ENCODE results near the gene IGFBP5.

IGFBP5 gene

GRCh38 chr2:216670266-216671080 lies 24.9 kb downstream of the IGFBP5 start:
- H3K4me1 ChIP-seq (ENCODE audit: control insufficient read depth, insufficient read depth, low read length) = peaks cover 9% of the 10 kb centered on the region
- H3K9me3 ChIP-seq (ENCODE audit: control insufficient read depth, low read length) = no peaks in the 10 kb centered on the region
- H3K27me3 ChIP-seq (ENCODE audit: control insufficient read depth, insufficient read depth, low read length, poor library complexity, severe bottlenecking) = no peaks in the 10 kb centered on the region
- H3K27ac ChIP-seq (ENCODE audit: insufficient read depth, low read depth, low read length, poor library complexity, severe bottlenecking) = no peak overlapping the region
- peaks cover 8% of the 10 kb centered on the region for H3K36me3 ChIP-seq (ENCODE audit: control insufficient read depth, insufficient read depth, low read length)
- H3K4me3 ChIP-seq (ENCODE audit: insufficient read depth, low read depth, low read length) = no peak overlapping the region
- 92 to 93% methylated on average over 17 of the region's 17 CpGs for WGBS, 2 experiments

- Histone ChIP-seq H3K27me3 (ENCODE audit: control insufficient read depth, insufficient read depth, low read length, poor library complexity, severe bottlenecking) (no peaks in the 10 kb centered on the region), H3K4me3 (ENCODE audit: insufficient read depth, low read depth, low read length) (no peak overlapping the region), H3K27ac (ENCODE audit: insufficient read depth, low read depth, low read length, poor library complexity, severe bottlenecking) (no peak overlapping the region), H3K9me3 (ENCODE audit: control insufficient read depth, low read length) (no peaks in the 10 kb centered on the region), H3K4me1 (ENCODE audit: control insufficient read depth, insufficient read depth, low read length) (peaks cover 15% of the 10 kb centered on the region), H3K36me3 (ENCODE audit: control insufficient read depth, insufficient read depth, low read length) (peaks cover 26% of the 10 kb centered on the region)
- 28 to 29% methylated on average over 9 of the region's 9 CpGs for WGBS, 2 experiments
Observed at GRCh38 chr2:216666461-216667233, 28.7 kb downstream of the IGFBP5 start.

GRCh38 chr2:216665717-216666116 lies 29.6 kb downstream of the IGFBP5 start:
- no peak overlapping the region for H3K27ac ChIP-seq (ENCODE audit: insufficient read depth, low read depth, low read length, poor library complexity, severe bottlenecking)

GRCh38 chr2:216665242-216665641 lies 30.1 kb downstream of the IGFBP5 start:
- Histone ChIP-seq H3K4me3 (ENCODE audit: insufficient read depth, low read depth, low read length) (no peak overlapping the region), H3K27ac (ENCODE audit: insufficient read depth, low read depth, low read length, poor library complexity, severe bottlenecking) (no peak overlapping the region), H3K36me3 (ENCODE audit: control insufficient read depth, insufficient read depth, low read length) (peaks cover 40% of the 10 kb centered on the region), H3K27me3 (ENCODE audit: control insufficient read depth, insufficient read depth, low read length, poor library complexity, severe bottlenecking) (no peaks in the 10 kb centered on the region), H3K9me3 (ENCODE audit: control insufficient read depth, low read length) (no peaks in the 10 kb centered on the region), H3K4me1 (ENCODE audit: control insufficient read depth, insufficient read depth, low read length) (peaks cover 15% of the 10 kb centered on the region)
- WGBS, 2 experiments = 85 to 88% methylated on average over 7 of the region's 7 CpGs

More at GRCh38 chr2:216665717-216666116, 29.6 kb downstream of the IGFBP5 start:
- peaks cover 15% of the 10 kb centered on the region for H3K4me1 ChIP-seq (ENCODE audit: control insufficient read depth, insufficient read depth, low read length)
- H3K9me3 ChIP-seq (ENCODE audit: control insufficient read depth, low read length) = no peaks in the 10 kb centered on the region
- 15% methylated on average over 12 of the region's 12 CpGs for WGBS, 2 experiments
- H3K36me3 ChIP-seq (ENCODE audit: control insufficient read depth, insufficient read depth, low read length) = peaks cover 35% of the 10 kb centered on the region
- no peaks in the 10 kb centered on the region for H3K27me3 ChIP-seq (ENCODE audit: control insufficient read depth, insufficient read depth, low read length, poor library complexity, severe bottlenecking)
- H3K4me3 ChIP-seq (ENCODE audit: insufficient read depth, low read depth, low read length) = no peak overlapping the region

GRCh38 chr2:216664593-216665034 lies 30.7 kb downstream of the IGFBP5 start:
- no peaks in the 10 kb centered on the region for H3K9me3 ChIP-seq (ENCODE audit: control insufficient read depth, low read length)
- H3K4me3 ChIP-seq (ENCODE audit: insufficient read depth, low read depth, low read length) = no peak overlapping the region
- no peak overlapping the region for H3K27ac ChIP-seq (ENCODE audit: insufficient read depth, low read depth, low read length, poor library complexity, severe bottlenecking)
- H3K36me3 ChIP-seq (ENCODE audit: control insufficient read depth, insufficient read depth, low read length) = peaks cover 45% of the 10 kb centered on the region
- peaks cover 15% of the 10 kb centered on the region for H3K4me1 ChIP-seq (ENCODE audit: control insufficient read depth, insufficient read depth, low read length)
- WGBS, 2 experiments = 86 to 89% methylated on average over 6 of the region's 6 CpGs
- H3K27me3 ChIP-seq (ENCODE audit: control insufficient read depth, insufficient read depth, low read length, poor library complexity, severe bottlenecking) = no peaks in the 10 kb centered on the region

- no peak overlapping the region for H3K27ac ChIP-seq (ENCODE audit: insufficient read depth, low read depth, low read length, poor library complexity, severe bottlenecking)
Observed at GRCh38 chr2:216663846-216664245, 31.5 kb downstream of the IGFBP5 start.

GRCh38 chr2:216663106-216663505 lies 32.2 kb downstream of the IGFBP5 start:
- no peaks in the 10 kb centered on the region for H3K9me3 ChIP-seq (ENCODE audit: control insufficient read depth, low read length)
- H3K4me1 ChIP-seq (ENCODE audit: control insufficient read depth, insufficient read depth, low read length) = peaks cover 16% of the 10 kb centered on the region
- H3K27ac ChIP-seq (ENCODE audit: insufficient read depth, low read depth, low read length, poor library complexity, severe bottlenecking) = no peak overlapping the region
- 97 to 100% methylated on average over 1 of the region's 1 CpG for WGBS, 2 experiments
- peaks cover 55% of the 10 kb centered on the region for H3K36me3 ChIP-seq (ENCODE audit: control insufficient read depth, insufficient read depth, low read length)
- H3K27me3 ChIP-seq (ENCODE audit: control insufficient read depth, insufficient read depth, low read length, poor library complexity, severe bottlenecking) = no peaks in the 10 kb centered on the region
- H3K4me3 ChIP-seq (ENCODE audit: insufficient read depth, low read depth, low read length) = no peak overlapping the region

More at GRCh38 chr2:216663846-216664245, 31.5 kb downstream of the IGFBP5 start:
- Histone ChIP-seq H3K27me3 (ENCODE audit: control insufficient read depth, insufficient read depth, low read length, poor library complexity, severe bottlenecking) (no peaks in the 10 kb centered on the region), H3K4me3 (ENCODE audit: insufficient read depth, low read depth, low read length) (no peak overlapping the region), H3K9me3 (ENCODE audit: control insufficient read depth, low read length) (no peaks in the 10 kb centered on the region), H3K36me3 (ENCODE audit: control insufficient read depth, insufficient read depth, low read length) (peaks cover 52% of the 10 kb centered on the region), H3K4me1 (ENCODE audit: control insufficient read depth, insufficient read depth, low read length) (peaks cover 15% of the 10 kb centered on the region)
- 95% methylated on average over 18 of the region's 18 CpGs for WGBS, 2 experiments

GRCh38 chr2:216661639-216662375 lies 33.5 kb downstream of the IGFBP5 start:
- no peaks in the 10 kb centered on the region for H3K9me3 ChIP-seq (ENCODE audit: control insufficient read depth, low read length)
- H3K4me1 ChIP-seq (ENCODE audit: control insufficient read depth, insufficient read depth, low read length) = peaks cover 27% of the 10 kb centered on the region
- peaks cover 58% of the 10 kb centered on the region for H3K36me3 ChIP-seq (ENCODE audit: control insufficient read depth, insufficient read depth, low read length)
- no peak overlapping the region for H3K4me3 ChIP-seq (ENCODE audit: insufficient read depth, low read depth, low read length)
- H3K27me3 ChIP-seq (ENCODE audit: control insufficient read depth, insufficient read depth, low read length, poor library complexity, severe bottlenecking) = no peaks in the 10 kb centered on the region
- no peak overlapping the region for H3K27ac ChIP-seq (ENCODE audit: insufficient read depth, low read depth, low read length, poor library complexity, severe bottlenecking)
- 94 to 95% methylated on average over 20 of the region's 20 CpGs for WGBS, 2 experiments

- Histone ChIP-seq H3K27ac (ENCODE audit: insufficient read depth, low read depth, low read length, poor library complexity, severe bottlenecking) (no peak overlapping the region), H3K4me1 (ENCODE audit: control insufficient read depth, insufficient read depth, low read length) (peaks cover 30% of the 10 kb centered on the region), H3K9me3 (ENCODE audit: control insufficient read depth, low read length) (no peaks in the 10 kb centered on the region), H3K4me3 (ENCODE audit: insufficient read depth, low read depth, low read length) (no peak overlapping the region), H3K36me3 (ENCODE audit: control insufficient read depth, insufficient read depth, low read length) (peaks cover 65% of the 10 kb centered on the region), H3K27me3 (ENCODE audit: control insufficient read depth, insufficient read depth, low read length, poor library complexity, severe bottlenecking) (no peaks in the 10 kb centered on the region)
- 95 to 97% methylated on average over 5 of the region's 5 CpGs for WGBS, 2 experiments
Observed at GRCh38 chr2:216661051-216661450, 34.3 kb downstream of the IGFBP5 start.
